ENCODE data around the gene IL17C.

- TF ChIP-seq CTCF (conservative IDR thresholded peaks at IDR 0.05; ENCODE audit: low read length) (no peak), EZH2phosphoT487 (IDR thresholded peaks at IDR 0.05; ENCODE audit: borderline replicate concordance, low read depth, low read length) (no peak)
These were observed 30.3 kb upstream of the IL17C start for GRCh38 chr16:88608076-88608475.
